Loucy (cell line): ENCODE results near the gene ZNF253.

Experiments
- CTCF ChIP-seq: fragments of 200-600 bp; sonication (generic); conservative IDR thresholded peaks from 2 replicates; pipeline ENCODE4 v1.5.1; 2014; ENCODE audit warnings: mild to moderate bottlenecking, antibody characterized with exemption, low read length
- EZH2phosphoT487 ChIP-seq: fragments of 200-600 bp; IDR thresholded peaks from 2 replicates; pipeline ENCODE4 v1.6.1; 2018; ENCODE audit warnings: antibody characterized with exemption, mild to moderate bottlenecking, moderate library complexity, borderline replicate concordance

GRCh38 chr19:19877724-19878123, 12.0 kb downstream of the ZNF253 start:
- TF ChIP-seq CTCF, result no peak
- TF ChIP-seq EZH2phosphoT487, result no peak
